OCI-LY7 (cell line): ENCODE data around the gene CPD. TPM values are rescaled to one million over a fixed set of nuclear protein-coding genes. Genes with fewer than 3 reads are reported as not detected.

Experiments used
- BruUV-seq: library from RNA; stranded (reverse); fragments of 400-500 nt; replicated peaks from 2 replicates; lab custom pipeline; 2021; lab: Mats Ljungman, UMichigan
- CTCF ChIA-PET: fragments of 300-600 bp; sonication (Branson Sonifier 250); formaldehyde crosslinking; loops from one replicate; lab custom pipeline; 2022; ENCODE audit warnings: antibody characterized with exemption; ENCODE audit not compliant: unreplicated experiment; lab: Charles Lee
- POLR2A ChIA-PET: fragments of 300-600 bp; sonication (Branson Sonifier 250); formaldehyde crosslinking; loops from one replicate; lab custom pipeline; 2022; ENCODE audit warnings: antibody characterized with exemption; lab: Charles Lee
- DNase-seq: peaks from one replicate; pipeline ENCODE4 v3.0.0-alpha.2; 2015; ENCODE audit warnings: low spot score
- H2AFZ ChIP-seq: fragments of 200-600 bp; sonication (generic), shearing (Covaris generic); 2 replicates; pipeline ENCODE4 v1.6.1; 2014; ENCODE audit warnings: mild to moderate bottlenecking, antibody characterized with exemption, low read length, moderate library complexity
- H3K27ac ChIP-seq: fragments of 200-600 bp; sonication (generic); 2 replicates; pipeline ENCODE4 v1.5.1; 2014; ENCODE audit warnings: mixed run types, low read depth, mild to moderate bottlenecking, moderate library complexity, low read length, inconsistent platforms; ENCODE audit not compliant: poor library complexity, severe bottlenecking
- H3K36me3 ChIP-seq: fragments of 200-600 bp; sonication (generic); 2 replicates; pipeline ENCODE4 v1.6.1; 2014; ENCODE audit warnings: mild to moderate bottlenecking, antibody characterized with exemption, low read length, moderate library complexity, mixed read lengths; ENCODE audit not compliant: insufficient read depth
- H3K4me1 ChIP-seq: fragments of 200-600 bp; sonication (generic); 2 replicates; pipeline ENCODE4 v1.5.1; 2014; ENCODE audit warnings: mild to moderate bottlenecking, low read length; ENCODE audit not compliant: insufficient read depth, poor library complexity, severe bottlenecking
- H3K4me2 ChIP-seq: fragments of 200-600 bp; sonication (generic); 2 replicates; pipeline ENCODE4 v1.6.1; 2014; ENCODE audit warnings: mild to moderate bottlenecking, low read length
- H3K4me3 ChIP-seq: fragments of 200-600 bp; sonication (generic); 2 replicates; pipeline ENCODE4 v1.5.1; 2014; ENCODE audit warnings: mild to moderate bottlenecking, low read depth, low read length; ENCODE audit not compliant: poor library complexity, severe bottlenecking
- H3K79me2 ChIP-seq: fragments of 200-600 bp; sonication (generic); 2 replicates; pipeline ENCODE4 v1.6.1; 2016; ENCODE audit warnings: low read depth, mild to moderate bottlenecking, low read length, moderate library complexity, mixed read lengths; ENCODE audit not compliant: insufficient read depth
- H3K9me2 ChIP-seq: fragments of 200-600 bp; sonication (generic); 2 replicates; pipeline ENCODE4 v1.6.1; 2016; ENCODE audit warnings: mild to moderate bottlenecking, low read length, mixed read lengths; ENCODE audit not compliant: insufficient read depth
- H3K9me3 ChIP-seq: fragments of 200-600 bp; sonication (generic); 2 replicates; pipeline ENCODE4 v1.6.1; 2014; ENCODE audit warnings: mild to moderate bottlenecking, mixed run types, low read length, mixed read lengths
- H4K20me1 ChIP-seq: fragments of 200-600 bp; sonication (generic); 2 replicates; pipeline ENCODE4 v1.6.1; 2014; ENCODE audit warnings: mild to moderate bottlenecking, antibody characterized with exemption, low read length, moderate library complexity, mixed read lengths; ENCODE audit not compliant: insufficient read depth
- CTCF ChIP-seq: fragments of 200-600 bp; sonication (generic); conservative IDR thresholded peaks from 2 replicates; pipeline ENCODE4 v1.5.1; 2014; ENCODE audit warnings: mild to moderate bottlenecking, antibody characterized with exemption, low read length, moderate library complexity, mixed read lengths
- EZH2phosphoT487 ChIP-seq: fragments of 200-600 bp; sonication (generic); IDR thresholded peaks from 2 replicates; pipeline ENCODE4 v1.6.1; 2018; ENCODE audit warnings: low read depth, borderline replicate concordance, mild to moderate bottlenecking, mixed run types, antibody characterized with exemption, low read length, moderate library complexity, mixed read lengths
- intact Hi-C: fragments of 100-400 bp; cut with micrococcal nuclease; formaldehyde crosslinking; loops from one replicate; pipeline ENCODE4 v1.10.0; 2022; ENCODE audit not compliant: unreplicated experiment
- total RNA-seq, 2 experiments: library from RNA; depleted of rRNA in 1 of 2; stranded (reverse); fragments of >200 nt in 1 of 2; shearing (Covaris generic) in 1 of 2; gene quantifications; 2 replicates each; pipeline ENCODE4 v1.2.3, GENCODE V29; 2014 to 2022

Gene CPD
- total RNA-seq, 2 experiments from 2014 or later, result 16.4 to 24.0 TPM

GRCh38 chr17:30358055-30358760 lies 20.5 kb upstream of the CPD start:
- intact Hi-C loops, result no loop called here
- BruUV-seq, result no TSS peak
- Histone ChIP-seq H3K4me3 (no peak overlapping the region), H3K4me2 (no peak overlapping the region), H3K9me3 (peaks cover 14% of the 10 kb centered on the region), H3K79me2 (no peaks in the 10 kb centered on the region), H4K20me1 (no peaks in the 10 kb centered on the region), H3K36me3 (no peaks in the 10 kb centered on the region), H3K9me2 (no peaks in the 10 kb centered on the region), H2AFZ (no peak overlapping the region), H3K27ac (no peak overlapping the region), H3K4me1 (peaks cover 3% of the 10 kb centered on the region)
- ChIA-PET CTCF (no interaction called here), POLR2A (interaction anchor here (0.7 kb wide), 1 partner anchor 42 kb away, joined by 5 read pairs; no protein-coding TSS in a partner anchor)
- TF ChIP-seq EZH2phosphoT487 (no peak), CTCF (no peak)
- DNase-seq, result no peak

- POLR2A ChIA-PET, result no interaction called here
- no peak for TF ChIP-seq EZH2phosphoT487
- TF ChIP-seq CTCF, result no peak
- no peaks in the 10 kb centered on the region for H3K79me2 ChIP-seq
- CTCF ChIA-PET, result no interaction called here
- intact Hi-C loops, result no loop called here
- H3K36me3 ChIP-seq, result no peaks in the 10 kb centered on the region
- no peak overlapping the region for H3K4me3 ChIP-seq
- no peaks in the 10 kb centered on the region for H3K9me2 ChIP-seq
- DNase-seq, result no peak
- no peak overlapping the region for H3K4me2 ChIP-seq
- H3K27ac ChIP-seq, result no peak overlapping the region
- no TSS peak for BruUV-seq
- H2AFZ ChIP-seq, result no peak overlapping the region
- no peaks in the 10 kb centered on the region for H4K20me1 ChIP-seq
- H3K4me1 ChIP-seq, result peaks cover 15% of the 10 kb centered on the region
- H3K9me3 ChIP-seq, result peaks cover 11% of the 10 kb centered on the region; the same call in 1 of the 2 replicates
Observed at GRCh38 chr17:30360086-30360808, 18.5 kb upstream of the CPD start.
